SK-N-SH (cell line): ENCODE data around the gene GSS. TPM values are rescaled to one million over a fixed set of nuclear protein-coding genes. Genes with fewer than 3 reads are reported as not detected.
A peak's percentile ranks its signal among the peaks of the same experiment; 100 is the strongest.

Source experiments
- CTCF ChIA-PET: fragments of 300-600, 350-600 bp; formaldehyde crosslinking; extraction: SDS; loops from one replicate; lab custom pipeline; 2021; lab: Yijun Ruan, JAX
- POLR2A ChIA-PET: fragments of 350-600 bp; sonication (Branson Sonifier 250); formaldehyde crosslinking; extraction: SDS; loops from one replicate; lab custom pipeline; 2020; ENCODE audit warnings: antibody characterized with exemption, inconsistent platforms; lab: Yijun Ruan, JAX
- DNase-seq: peaks from one replicate; pipeline ENCODE4 v3.0.0; 2012
- H2AFZ ChIP-seq: fragments of 200-600 bp; sonication (generic); 2 replicates; pipeline ENCODE4 v1.8.1; 2016; ENCODE audit warnings: antibody characterized with exemption, mild to moderate bottlenecking, low read depth
- H3F3A ChIP-seq: fragments of 200-600 bp; sonication (generic); replicated peaks from 2 replicates; pipeline ENCODE3; 2016; ENCODE audit warnings: antibody characterized with exemption, mild to moderate bottlenecking; ENCODE audit not compliant: insufficient read depth
- H3K27ac ChIP-seq, 2 experiments: fragments of 200-500 bp in 1 of 2; fragments of 200-600 bp in 1 of 2; sonication (Bioruptor generic) in 1 of 2; sonication (generic), shearing (Covaris generic) in 1 of 2; 2 replicates each; pipeline versions ENCODE4 v1.5.1 to v1.6.1; 2014 to 2016; ENCODE audit warnings: low read depth in 2 of 2, inconsistent platforms in 1 of 2, low read length in 1 of 2, mild to moderate bottlenecking in 1 of 2, mixed read lengths in 1 of 2
- H3K27me3 ChIP-seq: fragments of 200-600 bp; sonication (generic), shearing (Covaris generic); 2 replicates; pipeline ENCODE4 v1.6.1; 2016; ENCODE audit warnings: mixed run types; ENCODE audit not compliant: insufficient read depth
- H3K36me3 ChIP-seq, 2 experiments: fragments of 200-500 bp in 1 of 2; fragments of 200-600 bp in 1 of 2; sonication (Bioruptor generic) in 1 of 2; sonication (generic) in 1 of 2; replicated peaks in 1 of 2; 2 replicates each; pipeline versions ENCODE3 to v1.5.1; 2014 to 2016; ENCODE audit warnings: low read length in 1 of 2, mild to moderate bottlenecking in 1 of 2; ENCODE audit not compliant: insufficient read depth in 2 of 2, control insufficient read depth in 1 of 2
- H3K4me1 ChIP-seq, 2 experiments: fragments of 200-500 bp in 1 of 2; fragments of 200-600 bp in 1 of 2; sonication (Bioruptor generic) in 1 of 2; sonication (generic), shearing (Covaris generic) in 1 of 2; 2 replicates each; pipeline versions ENCODE4 v1.5.1 to v1.6.1; 2014 to 2016; ENCODE audit warnings: low read depth in 1 of 2, low read length in 1 of 2, mixed run types in 1 of 2; ENCODE audit not compliant: insufficient read depth in 2 of 2, control insufficient read depth in 1 of 2
- H3K4me2 ChIP-seq: fragments of 200-600 bp; sonication (generic), shearing (Covaris generic); 2 replicates; pipeline ENCODE4 v1.6.1; 2017; ENCODE audit warnings: mixed run types
- H3K4me3 ChIP-seq, 2 experiments: fragments of 200-500 bp in 1 of 2; fragments of 200-600 bp in 1 of 2; sonication (Bioruptor generic) in 1 of 2; sonication (generic), shearing (Covaris generic) in 1 of 2; 2 replicates each; pipeline versions ENCODE4 v1.5.1 to v1.8.1; 2014 to 2016; ENCODE audit warnings: low read depth in 2 of 2, inconsistent platforms in 1 of 2, low read length in 1 of 2, mild to moderate bottlenecking in 1 of 2, mixed read lengths in 1 of 2, moderate library complexity in 1 of 2
- H3K79me2 ChIP-seq: fragments of 200-600 bp; sonication (generic); 2 replicates; pipeline ENCODE4 v1.8.1; 2017; ENCODE audit warnings: mild to moderate bottlenecking; ENCODE audit not compliant: insufficient read depth
- H3K9ac ChIP-seq: fragments of 200-600 bp; sonication (generic); 2 replicates; pipeline ENCODE4 v1.6.1; 2017; ENCODE audit warnings: mixed run types
- H3K9me2 ChIP-seq: fragments of 200-600 bp; sonication (generic); 2 replicates; pipeline ENCODE4 v1.6.1; 2017; ENCODE audit warnings: mixed run types
- H3K9me3 ChIP-seq: fragments of 200-600 bp; sonication (generic); 2 replicates; pipeline ENCODE4 v1.6.1; 2017; ENCODE audit warnings: mixed run types, mild to moderate bottlenecking, moderate library complexity
- H4K20me1 ChIP-seq: fragments of 200-600 bp; sonication (generic); 2 replicates; pipeline ENCODE4 v1.6.1; 2017; ENCODE audit warnings: mild to moderate bottlenecking, mixed run types; ENCODE audit not compliant: insufficient read depth
- FOXJ3 ChIP-seq: sonication (generic); formaldehyde crosslinking; IDR thresholded peaks from 2 replicates; pipeline ENCODE4 v1.5.1; 2020; ENCODE audit warnings: mild to moderate bottlenecking, missing genetic modification reagents
- GATA2 ChIP-seq: sonication (generic); formaldehyde crosslinking; IDR thresholded peaks from 2 replicates; pipeline ENCODE4 v1.5.0; 2020; ENCODE audit warnings: mild to moderate bottlenecking, missing genetic modification reagents
- JUND ChIP-seq: IDR thresholded peaks from 2 replicates; pipeline ENCODE4 v1.4.0; 2012
- MEF2A ChIP-seq: IDR thresholded peaks from 2 replicates; pipeline ENCODE4 v1.4.0; 2012; ENCODE audit warnings: low read depth, borderline replicate concordance
- RAD21 ChIP-seq: IDR thresholded peaks from 2 replicates; pipeline ENCODE4 v1.6.1; 2012; ENCODE audit warnings: mild to moderate bottlenecking, low read length
- RCOR1 ChIP-seq: fragments of 150-350 bp; IDR thresholded peaks from 2 replicates; pipeline ENCODE4 v1.6.1; 2017; ENCODE audit warnings: antibody characterized with exemption, low read length
- WGBS: methylation state at CpG from one replicate; pipeline ENCODE4 v1.1.6; 2017; ENCODE audit warnings: low lambda C conversion rate; 5-methylcytosine and 5-hydroxymethylcytosine counted together
- polyA plus RNA-seq, 3 experiments: library from polyadenylated mRNA; depleted of rRNA; stranded (reverse); fragments of >200 nt; gene quantifications; 2 replicates each; pipeline ENCODE4 v1.2.3, GENCODE V29; 2012
- TF ChIP-seq, protein P1 (sequence below): IDR thresholded peaks from 2 replicates; pipeline ENCODE4 v1.4.0; 2012; ENCODE audit warnings: low read depth
- TF ChIP-seq, protein P2 (sequence below): fragments of 150-350 bp; IDR thresholded peaks from 2 replicates; pipeline ENCODE4 v1.6.1; 2017; ENCODE audit warnings: antibody characterized with exemption, low read length, low read depth, borderline replicate concordance
- TF ChIP-seq, protein P3 (sequence below): fragments of 200-600 bp; sonication (generic); IDR thresholded peaks from 2 replicates; pipeline ENCODE4 v1.6.1; 2017; ENCODE audit warnings: antibody characterized with exemption, mild to moderate bottlenecking, moderate library complexity

Gene GSS
- polyA plus RNA-seq, 1 of the 3 experiments (the other 2 are of a cell fraction), result 95.6 TPM

DNA sequence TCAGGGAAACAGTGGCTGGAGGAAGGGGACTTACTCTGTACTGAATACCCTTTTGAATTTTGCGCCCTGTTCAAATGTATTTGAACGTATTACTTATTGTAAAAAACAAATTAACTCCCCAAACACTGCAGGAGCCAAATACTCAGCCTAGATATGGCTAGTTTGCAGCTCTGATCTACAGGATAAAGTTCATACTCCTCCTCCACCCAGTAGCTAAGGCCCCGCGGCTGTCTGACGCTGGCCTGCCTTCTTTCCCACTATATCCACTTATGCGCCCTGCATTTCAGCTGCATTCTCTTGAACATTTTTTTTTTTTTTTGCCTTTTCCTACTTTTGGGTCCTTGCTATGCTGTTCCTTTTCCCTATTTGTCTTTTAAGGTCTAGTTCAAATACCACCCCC, 6.5 kb downstream of the GSS start:
- Histone ChIP-seq H4K20me1 (no peaks in the 10 kb centered on the region), H2AFZ (no peak overlapping the region), H3K9me2 (no peaks in the 10 kb centered on the region), H3K4me3 (no peak overlapping the region), H3F3A (peaks cover 9% of the 10 kb centered on the region)
- no peak for DNase-seq
- WGBS, result 95% methylated on average over 6 of the region's 6 CpGs
- TF ChIP-seq GATA2 (CRISPR knock-in tag), result no peak
- TF ChIP-seq, protein P1, sequence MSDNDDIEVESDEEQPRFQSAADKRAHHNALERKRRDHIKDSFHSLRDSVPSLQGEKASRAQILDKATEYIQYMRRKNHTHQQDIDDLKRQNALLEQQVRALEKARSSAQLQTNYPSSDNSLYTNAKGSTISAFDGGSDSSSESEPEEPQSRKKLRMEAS, result no peak
- no peak for TF ChIP-seq JUND
- TF ChIP-seq RCOR1, result no peak
- TF ChIP-seq FOXJ3 (CRISPR knock-in tag), result no peak
- no peak for TF ChIP-seq RAD21
- TF ChIP-seq, protein P2, sequence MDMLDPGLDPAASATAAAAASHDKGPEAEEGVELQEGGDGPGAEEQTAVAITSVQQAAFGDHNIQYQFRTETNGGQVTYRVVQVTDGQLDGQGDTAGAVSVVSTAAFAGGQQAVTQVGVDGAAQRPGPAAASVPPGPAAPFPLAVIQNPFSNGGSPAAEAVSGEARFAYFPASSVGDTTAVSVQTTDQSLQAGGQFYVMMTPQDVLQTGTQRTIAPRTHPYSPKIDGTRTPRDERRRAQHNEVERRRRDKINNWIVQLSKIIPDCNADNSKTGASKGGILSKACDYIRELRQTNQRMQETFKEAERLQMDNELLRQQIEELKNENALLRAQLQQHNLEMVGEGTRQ, result no peak
- TF ChIP-seq, all 33 proteins: peak for 0
- H3K9ac ChIP-seq, result no peak overlapping the region
- peaks cover 0 to 16% of the 10 kb centered on the region in 2 experiments; a peak in 1 of 4 replicates for H3K4me1 ChIP-seq
- H3K9me3 ChIP-seq, result no peaks in the 10 kb centered on the region
- 0 out of 4 replicates have a peak overlapping the region, but pooled peaks of 1 of the 2 experiments have one; percentile 8 for H3K27ac ChIP-seq
- H3K27me3 ChIP-seq, result no peaks in the 10 kb centered on the region
- ChIA-PET CTCF (no interaction called here), POLR2A (interaction anchor here (0.6 kb wide), 1 partner anchor 18 kb away, joined by 3 read pairs; no protein-coding TSS in a partner anchor)
- no peak overlapping the region for H3K4me2 ChIP-seq
- peaks cover 32 to 37% of the 10 kb centered on the region in 2 experiments for H3K36me3 ChIP-seq
- H3K79me2 ChIP-seq, result peaks cover 24% of the 10 kb centered on the region; the same call in 1 of the 2 replicates

DNA sequence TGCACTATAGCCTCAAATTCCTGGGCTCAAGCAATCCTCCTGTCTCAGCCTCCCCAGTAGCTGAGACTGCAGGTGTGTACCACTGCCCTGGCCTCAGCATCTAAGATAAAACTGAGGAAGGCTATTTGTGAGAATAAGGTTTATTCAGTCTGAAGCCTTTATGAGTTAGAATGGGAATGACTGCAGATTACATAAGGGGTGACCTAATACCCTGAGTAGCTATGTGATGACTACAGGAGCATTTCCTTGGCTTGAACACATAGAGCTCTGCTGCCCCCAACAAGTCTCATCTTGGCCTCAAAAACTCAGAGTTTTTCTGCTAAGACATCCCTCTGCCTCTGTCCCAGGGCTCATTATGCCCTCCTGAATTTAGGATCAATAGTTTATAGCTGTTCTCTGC, 7.6 kb downstream of the GSS start:
- peaks cover 9% of the 10 kb centered on the region for H3F3A ChIP-seq
- peaks cover 40 to 45% of the 10 kb centered on the region in 2 experiments for H3K36me3 ChIP-seq
- ChIA-PET POLR2A (no interaction called here), CTCF (no interaction called here)
- 0 out of 2 replicates have a peak overlapping the region, but pooled peaks have one; percentile 40 for H3K4me2 ChIP-seq
- 0 out of 2 replicates have a peak, but pooled peaks cover 15% of the 10 kb centered on the region for H3K79me2 ChIP-seq
- H3K27me3 ChIP-seq, result no peaks in the 10 kb centered on the region
- H3K4me1 ChIP-seq, result peaks cover 0 to 14% of the 10 kb centered on the region in 2 experiments; a peak in 1 of 4 replicates
- H3K9me2 ChIP-seq, result no peaks in the 10 kb centered on the region
- H2AFZ ChIP-seq, result no peak overlapping the region
- no peak for DNase-seq
- H3K9me3 ChIP-seq, result no peaks in the 10 kb centered on the region
- no peaks in the 10 kb centered on the region for H4K20me1 ChIP-seq
- TF ChIP-seq, protein P3, sequence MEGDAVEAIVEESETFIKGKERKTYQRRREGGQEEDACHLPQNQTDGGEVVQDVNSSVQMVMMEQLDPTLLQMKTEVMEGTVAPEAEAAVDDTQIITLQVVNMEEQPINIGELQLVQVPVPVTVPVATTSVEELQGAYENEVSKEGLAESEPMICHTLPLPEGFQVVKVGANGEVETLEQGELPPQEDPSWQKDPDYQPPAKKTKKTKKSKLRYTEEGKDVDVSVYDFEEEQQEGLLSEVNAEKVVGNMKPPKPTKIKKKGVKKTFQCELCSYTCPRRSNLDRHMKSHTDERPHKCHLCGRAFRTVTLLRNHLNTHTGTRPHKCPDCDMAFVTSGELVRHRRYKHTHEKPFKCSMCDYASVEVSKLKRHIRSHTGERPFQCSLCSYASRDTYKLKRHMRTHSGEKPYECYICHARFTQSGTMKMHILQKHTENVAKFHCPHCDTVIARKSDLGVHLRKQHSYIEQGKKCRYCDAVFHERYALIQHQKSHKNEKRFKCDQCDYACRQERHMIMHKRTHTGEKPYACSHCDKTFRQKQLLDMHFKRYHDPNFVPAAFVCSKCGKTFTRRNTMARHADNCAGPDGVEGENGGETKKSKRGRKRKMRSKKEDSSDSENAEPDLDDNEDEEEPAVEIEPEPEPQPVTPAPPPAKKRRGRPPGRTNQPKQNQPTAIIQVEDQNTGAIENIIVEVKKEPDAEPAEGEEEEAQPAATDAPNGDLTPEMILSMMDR, result peak; percentile 38
- TF ChIP-seq MEF2A, result no peak
- peak overlapping the region in 1 of 2 experiments; percentile 58; a peak in 2 of 4 replicates for H3K27ac ChIP-seq
- H3K9ac ChIP-seq, result no peak overlapping the region
- H3K4me3 ChIP-seq, result no peak overlapping the region
